ENCODE measurements around the gene DAP.

DNA sequence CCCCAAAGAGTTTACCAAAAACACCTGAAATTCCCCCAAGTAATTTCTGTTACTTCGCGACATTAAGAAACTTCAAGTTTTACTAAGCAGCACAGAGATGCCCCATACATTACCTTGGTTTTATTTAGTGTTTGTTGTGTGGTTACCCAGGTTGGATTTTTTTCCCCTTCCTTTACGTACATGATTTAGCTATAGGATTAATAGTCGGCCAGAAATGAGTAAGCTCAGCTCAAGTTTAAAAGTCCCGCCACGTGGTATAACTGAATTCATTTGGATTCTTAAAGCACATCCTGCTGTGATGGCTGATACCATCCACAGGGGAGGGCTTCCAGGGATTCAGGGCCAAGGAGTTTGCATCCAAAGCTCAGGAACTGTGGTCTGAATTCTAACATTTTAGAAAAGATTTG is 75.9 kb downstream of the DAP start:
- TF ChIP-seq, protein P1, sequence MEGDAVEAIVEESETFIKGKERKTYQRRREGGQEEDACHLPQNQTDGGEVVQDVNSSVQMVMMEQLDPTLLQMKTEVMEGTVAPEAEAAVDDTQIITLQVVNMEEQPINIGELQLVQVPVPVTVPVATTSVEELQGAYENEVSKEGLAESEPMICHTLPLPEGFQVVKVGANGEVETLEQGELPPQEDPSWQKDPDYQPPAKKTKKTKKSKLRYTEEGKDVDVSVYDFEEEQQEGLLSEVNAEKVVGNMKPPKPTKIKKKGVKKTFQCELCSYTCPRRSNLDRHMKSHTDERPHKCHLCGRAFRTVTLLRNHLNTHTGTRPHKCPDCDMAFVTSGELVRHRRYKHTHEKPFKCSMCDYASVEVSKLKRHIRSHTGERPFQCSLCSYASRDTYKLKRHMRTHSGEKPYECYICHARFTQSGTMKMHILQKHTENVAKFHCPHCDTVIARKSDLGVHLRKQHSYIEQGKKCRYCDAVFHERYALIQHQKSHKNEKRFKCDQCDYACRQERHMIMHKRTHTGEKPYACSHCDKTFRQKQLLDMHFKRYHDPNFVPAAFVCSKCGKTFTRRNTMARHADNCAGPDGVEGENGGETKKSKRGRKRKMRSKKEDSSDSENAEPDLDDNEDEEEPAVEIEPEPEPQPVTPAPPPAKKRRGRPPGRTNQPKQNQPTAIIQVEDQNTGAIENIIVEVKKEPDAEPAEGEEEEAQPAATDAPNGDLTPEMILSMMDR (IDR thresholded peaks at IDR 0.05) = no peak
- TF ChIP-seq POLR2AphosphoS5 (IDR thresholded peaks at IDR 0.05) (no peak), POLR2A (IDR thresholded peaks at IDR 0.05) (no peak)
